ENCODE data around the gene ZC2HC1C. TPM values are rescaled to one million over a fixed set of nuclear protein-coding genes. Genes with fewer than 3 reads are reported as not detected.

Gene ZC2HC1C
- total RNA-seq, 1 experiment from 2014 or later = 1.4 TPM

DNA sequence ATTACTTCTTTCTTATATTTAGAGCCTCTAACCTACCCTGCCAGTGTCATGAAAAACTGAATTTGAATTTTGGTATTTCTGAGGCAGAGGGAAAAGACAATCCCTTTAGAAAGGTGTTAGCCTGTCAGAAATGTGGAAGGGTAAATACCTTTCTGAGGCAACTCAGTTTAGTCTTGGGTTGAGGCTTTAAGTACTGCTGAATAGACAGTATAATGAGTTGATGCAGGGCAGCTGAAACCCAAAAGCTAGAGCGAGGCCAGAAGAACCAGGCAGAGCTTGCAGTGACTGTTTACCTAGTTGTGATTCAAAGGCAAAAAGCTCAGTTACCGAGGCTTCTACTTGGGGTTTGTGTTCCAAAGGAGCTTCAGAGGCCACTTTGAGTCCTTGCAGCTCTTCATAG, 18.7 kb downstream of the ZC2HC1C start:
- Histone ChIP-seq H2BK120ac (ENCODE audit: low read depth, low read length, poor library complexity, severe bottlenecking) (no peak overlapping the region), H3K79me1 (ENCODE audit: insufficient read depth, low read depth, low read length, poor library complexity, severe bottlenecking) (no peaks in the 10 kb centered on the region), H4K20me1 (ENCODE audit: control insufficient read depth, insufficient read depth, insufficient read length) (no peaks in the 10 kb centered on the region), H3K9me3 (ENCODE audit: control insufficient read depth, low read depth, low read length) (no peaks in the 10 kb centered on the region), H3K27me3 (ENCODE audit: insufficient read depth, low read length) (no peaks in the 10 kb centered on the region), H4K8ac (replicated peaks; ENCODE audit: insufficient read length, low read depth, low read length) (no peak overlapping the region), H3K14ac (ENCODE audit: insufficient read depth, low read length) (no peak overlapping the region), H3K4ac (ENCODE audit: low read depth, low read length) (no peak overlapping the region), H2BK12ac (ENCODE audit: insufficient read length, low read depth, low read length) (no peak overlapping the region), H2BK5ac (ENCODE audit: insufficient read length, low read length) (no peak overlapping the region), H3K23me2 (ENCODE audit: insufficient read length, low read depth, low read length, poor library complexity, severe bottlenecking) (no peaks in the 10 kb centered on the region), H2AK5ac (ENCODE audit: insufficient read length, low read length) (no peak overlapping the region), H3K27ac (ENCODE audit: insufficient read length, low read depth, low read length) (no peak overlapping the region), H4K91ac (ENCODE audit: insufficient read length, low read depth, low read length) (no peak overlapping the region), H2AFZ (ENCODE audit: low read length) (no peak overlapping the region), H2BK20ac (ENCODE audit: low read depth, low read length, poor library complexity, severe bottlenecking) (no peak overlapping the region), H3K9ac (ENCODE audit: extremely low read depth, insufficient read length, low read length) (no peak overlapping the region), H3K23ac (ENCODE audit: insufficient read length, low read depth, low read length) (no peak overlapping the region), H3K4me1 (ENCODE audit: insufficient read depth, low read length) (no peaks in the 10 kb centered on the region), H3K56ac (ENCODE audit: insufficient read length, low read depth, low read length) (no peak overlapping the region), H4K5ac (ENCODE audit: insufficient read length, low read depth, low read length) (no peak overlapping the region), H3K4me2 (ENCODE audit: insufficient read depth, insufficient read length, low read length) (no peak overlapping the region), H3T11ph (ENCODE audit: low read length) (no peak overlapping the region), H3K18ac (ENCODE audit: insufficient read length, low read depth, low read length) (no peak overlapping the region), H2BK15ac (ENCODE audit: low read depth, low read length) (no peak overlapping the region), H3K79me2 (ENCODE audit: insufficient read depth, low read length) (no peaks in the 10 kb centered on the region)
- Mint-ChIP-seq H3K36me3 (ENCODE audit: insufficient read depth in 1 of 3, low read depth in 3 of 3) (peaks cover 11 to 66% (median 60%) of the 10 kb centered on the region in 3 experiments; a peak in 6 of 7 replicates), H3K4me3 (no peak overlapping the region), H3K4me1 (peaks cover 7 to 8% of the 10 kb centered on the region in 2 experiments), H3K27ac (no peak overlapping the region), H3K9me3 (no peaks in the 10 kb centered on the region), H3K27me3 (ENCODE audit: low read depth) (no peaks in the 10 kb centered on the region)
- DNase-seq = no peak
- no peak for TF ChIP-seq CTCF (conservative IDR thresholded peaks at IDR 0.05)
- WGBS (ENCODE audit: extremely low coverage, insufficient read length, low lambda C conversion rate) = no CpG with 5 or more reads among the region's 2 CpGs
